Measurements from ENCODE around the gene PODN. TPM values are rescaled to one million over a fixed set of nuclear protein-coding genes. Genes with fewer than 3 reads are reported as not detected.

Gene PODN
- total RNA-seq, 3 donors from 2014 or later: 5.8 to 69.2 (median 18.1) TPM

GRCh38 chr1:53063744-53064515 lies 1.9 kb downstream of the PODN start:
- Histone ChIP-seq H3K4me3 (no peak overlapping the region), H3K36me3 (ENCODE audit: low read depth) (no peaks in the 10 kb centered on the region), H3K4me1 (ENCODE audit: low read depth) (peaks cover 7% of the 10 kb centered on the region), H3K9me3 (no peaks in the 10 kb centered on the region)
- intact Hi-C loops (cut with DNase I, micrococcal nuclease): loop anchor here in 1 of 2 donors (10.0 kb wide), 1 partner anchor 111 kb away; no protein-coding TSS in a partner anchor
- ATAC-seq: no peak
- no peak for TF ChIP-seq CTCF (IDR thresholded peaks at IDR 0.05)
- no peak for DNase-seq

- DNase-seq (no peak), ATAC-seq (no peak)
- Histone ChIP-seq H3K36me3 (ENCODE audit: low read depth) (no peaks in the 10 kb centered on the region), H3K4me1 (ENCODE audit: low read depth) (peaks cover 7% of the 10 kb centered on the region), H3K4me3 (no peak overlapping the region), H3K9me3 (no peaks in the 10 kb centered on the region)
- no peak for TF ChIP-seq CTCF (IDR thresholded peaks at IDR 0.05)
- intact Hi-C loops (cut with DNase I, micrococcal nuclease): loop anchor here in 1 of 2 donors (10.0 kb wide), 1 partner anchor 109 kb away; no protein-coding TSS in a partner anchor
Observed at GRCh38 chr1:53065391-53065790, 3.4 kb downstream of the PODN start.

- intact Hi-C loops (cut with DNase I, micrococcal nuclease): loop anchor here in 1 of 2 donors (10.0 kb wide), 1 partner anchor 108 kb away; no protein-coding TSS in a partner anchor
- no peak for TF ChIP-seq CTCF (IDR thresholded peaks at IDR 0.05)
- ATAC-seq: no peak
Observed at GRCh38 chr1:53066488-53066887, 4.5 kb downstream of the PODN start.

GRCh38 chr1:53066891-53067738 lies 5.1 kb downstream of the PODN start:
- ATAC-seq (no peak), DNase-seq (no peak)
- TF ChIP-seq CTCF (IDR thresholded peaks at IDR 0.05): no peak
- Histone ChIP-seq H3K36me3 (ENCODE audit: low read depth) (no peaks in the 10 kb centered on the region), H3K4me1 (ENCODE audit: low read depth) (no peaks in the 10 kb centered on the region), H3K4me3 (no peak overlapping the region), H3K9me3 (no peaks in the 10 kb centered on the region)
- intact Hi-C loops (cut with DNase I, micrococcal nuclease): loop anchor here in 1 of 2 donors (10.0 kb wide), 1 partner anchor 108 kb away; no protein-coding TSS in a partner anchor

More at GRCh38 chr1:53066488-53066887, 4.5 kb downstream of the PODN start:
- Histone ChIP-seq H3K4me1 (ENCODE audit: low read depth) (peaks cover 4% of the 10 kb centered on the region), H3K9me3 (no peaks in the 10 kb centered on the region), H3K36me3 (ENCODE audit: low read depth) (no peaks in the 10 kb centered on the region), H3K4me3 (no peak overlapping the region)
- no peak for DNase-seq

GRCh38 chr1:53067886-53068285 lies 5.9 kb downstream of the PODN start:
- H3K4me3 ChIP-seq: no peak overlapping the region
- no peak for ATAC-seq
- H3K4me1 ChIP-seq (ENCODE audit: low read depth): no peaks in the 10 kb centered on the region
- H3K36me3 ChIP-seq (ENCODE audit: low read depth): no peaks in the 10 kb centered on the region
- intact Hi-C loops (cut with DNase I, micrococcal nuclease): loop anchor here in 1 of 2 donors (10.0 kb wide), 1 partner anchor 107 kb away; no protein-coding TSS in a partner anchor
- no peak for TF ChIP-seq CTCF (IDR thresholded peaks at IDR 0.05)
- no peak for DNase-seq
- H3K9me3 ChIP-seq: no peaks in the 10 kb centered on the region
